Measurements from ENCODE around the gene THY1.
A peak's percentile ranks its signal among the peaks of the same experiment; 100 is the strongest.

Gene THY1

GRCh38 chr11:119381181-119381988 is 41.6 kb downstream of the THY1 start, which contains the start of gene USP2:
Gene USP2, minus strand, starts transcription at chr11:119381690. Its CDS starts 8,210 bp downstream, at chr11:119373480.
- Histone ChIP-seq H3K27ac (ENCODE audit: low read depth, low read length) (no peak within 1 kb of the TSS), H3K9me3 (ENCODE audit: insufficient read depth, low read depth, low read length) (no peaks in the 10 kb centered on the region), H3K27me3 (ENCODE audit: insufficient read depth, low read length) (peaks cover 13% of the 10 kb centered on the region), H3K4me3 (ENCODE audit: low read length) (peak within 1 kb of the TSS; percentile 66), H3K9ac (ENCODE audit: low read depth, low read length) (peak within 1 kb of the TSS; percentile 67), H3K36me3 (ENCODE audit: insufficient read depth, low read length) (no peaks in the 10 kb centered on the region), H3K4me1 (ENCODE audit: insufficient read depth, low read length) (peaks cover 37% of the 10 kb centered on the region)
- under 1% methylated on average over 54 of the region's 54 CpGs for WGBS

- Histone ChIP-seq H3K36me3 (ENCODE audit: insufficient read depth, low read length) (no peaks in the 10 kb centered on the region), H3K4me3 (ENCODE audit: low read length) (peak overlapping the region; percentile 66), H3K9me3 (ENCODE audit: insufficient read depth, low read depth, low read length) (no peaks in the 10 kb centered on the region), H3K9ac (ENCODE audit: low read depth, low read length) (no peak overlapping the region), H3K27ac (ENCODE audit: low read depth, low read length) (no peak overlapping the region), H3K27me3 (ENCODE audit: insufficient read depth, low read length) (peaks cover 13% of the 10 kb centered on the region), H3K4me1 (ENCODE audit: insufficient read depth, low read length) (peaks cover 43% of the 10 kb centered on the region)
- WGBS, result 5% methylated on average over 10 of the region's 10 CpGs
Observed at GRCh38 chr11:119380827-119381180, 42.2 kb downstream of the THY1 start.

- peaks cover 13% of the 10 kb centered on the region for H3K27me3 ChIP-seq (ENCODE audit: insufficient read depth, low read length)
- peak overlapping the region; percentile 66 for H3K4me3 ChIP-seq (ENCODE audit: low read length)
- 74% methylated on average over 13 of the region's 13 CpGs for WGBS
- H3K27ac ChIP-seq (ENCODE audit: low read depth, low read length), result no peak overlapping the region
- H3K4me1 ChIP-seq (ENCODE audit: insufficient read depth, low read length), result peaks cover 47% of the 10 kb centered on the region
- no peak overlapping the region for H3K9ac ChIP-seq (ENCODE audit: low read depth, low read length)
- no peaks in the 10 kb centered on the region for H3K9me3 ChIP-seq (ENCODE audit: insufficient read depth, low read depth, low read length)
- no peaks in the 10 kb centered on the region for H3K36me3 ChIP-seq (ENCODE audit: insufficient read depth, low read length)
Observed at GRCh38 chr11:119380160-119380826, 42.7 kb downstream of the THY1 start.

GRCh38 chr11:119378851-119379465 is 44.0 kb downstream of the THY1 start:
- 32% methylated on average over 10 of the region's 10 CpGs for WGBS
- peak overlapping the region; percentile 78; the same call in 1 of the 2 replicates for H3K27ac ChIP-seq (ENCODE audit: low read depth, low read length)
- peak overlapping the region; percentile 13; the same call in 1 of the 2 replicates for H3K4me3 ChIP-seq (ENCODE audit: low read length)
- H3K4me1 ChIP-seq (ENCODE audit: insufficient read depth, low read length), result peaks cover 57% of the 10 kb centered on the region
- no peaks in the 10 kb centered on the region for H3K9me3 ChIP-seq (ENCODE audit: insufficient read depth, low read depth, low read length)
- no peak overlapping the region for H3K9ac ChIP-seq (ENCODE audit: low read depth, low read length)
- no peaks in the 10 kb centered on the region for H3K36me3 ChIP-seq (ENCODE audit: insufficient read depth, low read length)
- H3K27me3 ChIP-seq (ENCODE audit: insufficient read depth, low read length), result peaks cover 13% of the 10 kb centered on the region

GRCh38 chr11:119377961-119378667 is 44.9 kb downstream of the THY1 start:
- H3K27me3 ChIP-seq (ENCODE audit: insufficient read depth, low read length), result peaks cover 13% of the 10 kb centered on the region
- H3K4me1 ChIP-seq (ENCODE audit: insufficient read depth, low read length), result peaks cover 57% of the 10 kb centered on the region
- peak overlapping the region; percentile 13; the same call in 1 of the 2 replicates for H3K4me3 ChIP-seq (ENCODE audit: low read length)
- no peaks in the 10 kb centered on the region for H3K36me3 ChIP-seq (ENCODE audit: insufficient read depth, low read length)
- H3K27ac ChIP-seq (ENCODE audit: low read depth, low read length), result peak overlapping the region; percentile 37; the same call in 1 of the 2 replicates
- no peaks in the 10 kb centered on the region for H3K9me3 ChIP-seq (ENCODE audit: insufficient read depth, low read depth, low read length)
- no peak overlapping the region for H3K9ac ChIP-seq (ENCODE audit: low read depth, low read length)
- 45% methylated on average over 5 of the region's 6 CpGs for WGBS

- Histone ChIP-seq H3K9me3 (ENCODE audit: insufficient read depth, low read depth, low read length) (no peaks in the 10 kb centered on the region), H3K4me1 (ENCODE audit: insufficient read depth, low read length) (peaks cover 57% of the 10 kb centered on the region), H3K4me3 (ENCODE audit: low read length) (no peak overlapping the region), H3K27ac (ENCODE audit: low read depth, low read length) (peak overlapping the region; percentile 37; the same call in 1 of the 2 replicates), H3K27me3 (ENCODE audit: insufficient read depth, low read length) (peaks cover 13% of the 10 kb centered on the region), H3K9ac (ENCODE audit: low read depth, low read length) (no peak overlapping the region), H3K36me3 (ENCODE audit: insufficient read depth, low read length) (no peaks in the 10 kb centered on the region)
- 72% methylated on average over 12 of the region's 12 CpGs for WGBS
Observed at GRCh38 chr11:119377112-119377901, 45.7 kb downstream of the THY1 start.

- Histone ChIP-seq H3K9me3 (ENCODE audit: insufficient read depth, low read depth, low read length) (no peaks in the 10 kb centered on the region), H3K27me3 (ENCODE audit: insufficient read depth, low read length) (peaks cover 13% of the 10 kb centered on the region), H3K4me1 (ENCODE audit: insufficient read depth, low read length) (peaks cover 55% of the 10 kb centered on the region), H3K9ac (ENCODE audit: low read depth, low read length) (no peak overlapping the region), H3K27ac (ENCODE audit: low read depth, low read length) (no peak overlapping the region), H3K36me3 (ENCODE audit: insufficient read depth, low read length) (no peaks in the 10 kb centered on the region), H3K4me3 (ENCODE audit: low read length) (no peak overlapping the region)
- whole genome bisulfite sequencing, result 82% methylated on average over 11 of the region's 11 CpGs
Observed at GRCh38 chr11:119376197-119376847, 46.6 kb downstream of the THY1 start.

- H3K4me1 ChIP-seq (ENCODE audit: insufficient read depth, low read length), result peaks cover 59% of the 10 kb centered on the region
- no peak overlapping the region for H3K9ac ChIP-seq (ENCODE audit: low read depth, low read length)
- peaks cover 8% of the 10 kb centered on the region for H3K27me3 ChIP-seq (ENCODE audit: insufficient read depth, low read length)
- no peak overlapping the region for H3K27ac ChIP-seq (ENCODE audit: low read depth, low read length)
- no peaks in the 10 kb centered on the region for H3K36me3 ChIP-seq (ENCODE audit: insufficient read depth, low read length)
- WGBS, result 66% methylated on average over 14 of the region's 14 CpGs
- H3K9me3 ChIP-seq (ENCODE audit: insufficient read depth, low read depth, low read length), result no peaks in the 10 kb centered on the region
- H3K4me3 ChIP-seq (ENCODE audit: low read length), result no peak overlapping the region
Observed at GRCh38 chr11:119375337-119376196, 47.4 kb downstream of the THY1 start.

GRCh38 chr11:119374632-119375336 is 48.2 kb downstream of the THY1 start:
- H3K4me3 ChIP-seq (ENCODE audit: low read length), result no peak overlapping the region
- no peaks in the 10 kb centered on the region for H3K36me3 ChIP-seq (ENCODE audit: insufficient read depth, low read length)
- no peak overlapping the region for H3K9ac ChIP-seq (ENCODE audit: low read depth, low read length)
- H3K27ac ChIP-seq (ENCODE audit: low read depth, low read length), result no peak overlapping the region
- 0 out of 2 replicates have a peak, but pooled peaks cover 2% of the 10 kb centered on the region for H3K27me3 ChIP-seq (ENCODE audit: insufficient read depth, low read length)
- H3K4me1 ChIP-seq (ENCODE audit: insufficient read depth, low read length), result peaks cover 55% of the 10 kb centered on the region
- H3K9me3 ChIP-seq (ENCODE audit: insufficient read depth, low read depth, low read length), result no peaks in the 10 kb centered on the region
- 57% methylated on average over 10 of the region's 11 CpGs for WGBS

Measured in HUES64 (cell line).